Psoas muscle (tissue), 8 donors: ENCODE results near the gene CHMP6. TPM values are rescaled to one million over a fixed set of nuclear protein-coding genes. Genes with fewer than 3 reads are reported as not detected.

Experiments
- ATAC-seq, 4 donors: fragments of 200-7000 bp; cut with Tn5 transposase; one replicate each; pipeline ENCODE4 v1.9.1; 2020; ENCODE audit warnings: moderate library complexity in 3 of 4, mild to moderate bottlenecking in 2 of 4
- DNase-seq, 2 donors: peaks; one replicate each; pipeline ENCODE4 v3.0.0-alpha.2; 2020
- H3K27ac ChIP-seq: fragments of 200-600 bp; one replicate; pipeline ENCODE4 v1.8.0; 2022
- H3K27me3 ChIP-seq, 3 donors: fragments of 200-600 bp in 1 of 3; one replicate each; pipeline versions ENCODE4 v1.6.1 to v1.8.0; 2013 to 2022; ENCODE audit warnings: low read length in 2 of 3, mild to moderate bottlenecking in 2 of 3, moderate library complexity in 1 of 3; ENCODE audit not compliant: insufficient read depth in 3 of 3
- H3K36me3 ChIP-seq, 2 donors: fragments of 200-600 bp in 1 of 2; one replicate each; pipeline versions ENCODE4 v1.6.1 to v1.8.0; 2013 to 2022; ENCODE audit warnings: low read depth in 1 of 2, mild to moderate bottlenecking in 1 of 2, moderate library complexity in 1 of 2; ENCODE audit not compliant: insufficient read depth in 1 of 2
- H3K4me1 ChIP-seq: fragments of 200-600 bp; one replicate; pipeline ENCODE4 v1.8.0; 2022
- H3K4me3 ChIP-seq: fragments of 200-600 bp; one replicate; pipeline ENCODE4 v1.8.0; 2022; ENCODE audit warnings: mild to moderate bottlenecking
- H3K9me3 ChIP-seq: fragments of 200-600 bp; one replicate; pipeline ENCODE4 v1.8.0; 2022
- CTCF ChIP-seq: fragments of 200-600 bp; IDR thresholded peaks from one replicate; pipeline ENCODE4 v1.8.0; 2022; ENCODE audit warnings: antibody characterized with exemption
- WGBS, 3 donors: extraction: QIAGEN DNeasy Blood & Tissue Kit; methylation state at CpG; one replicate each; pipeline versions ENCODE4 v1.1.6 to v1.1.7; 2013; 5-methylcytosine and 5-hydroxymethylcytosine counted together
- intact Hi-C, 2 donors: fragments of 100-400 bp; cut with DNase I; formaldehyde crosslinking; loops; one replicate each; pipeline versions ENCODE4 v1.11.0 to v1.14.2; 2022
- polyA plus RNA-seq, 3 donors: library from polyadenylated mRNA; stranded (reverse); fragments of 200-250 nt; gene quantifications; one replicate each; pipeline ENCODE4 v1.2.3, GENCODE V29; 2013
- total RNA-seq, 4 donors: library from RNA; stranded (reverse); fragmentation: NEBNext Ultra II Directional in 2 of 4; extraction: Animal tissue kit (Norgen Biotek cat#: 25700) in 2 of 4; gene quantifications; one replicate each; pipeline versions ENCODE4 v1.2.1 to v1.2.4, GENCODE V29; 2021 to 2023
- donor health status: healthy with polysubstance abuse.
- donor health status: DM: no; HTN: no; CAD: no; lungs with moderate emphysema.
- donor health status: Bipolar disorder and iron deficiency.
- donor health status: healthy.
- donor health status: DM: yes; HTN: yes; CAD: no.
- donor health status: DM: no; HTN: no; CAD: no.
- donor health status: DM: no; HTN: no; CAD: no.
- donor health status: DM: yes; HTN: yes; CAD: no.

The CHMP6 gene
- total and polyA plus RNA-seq, 7 donors: 32.0 to 53.2 (median 36.9) TPM

- H3K4me1 ChIP-seq: peaks cover 41% of the 10 kb centered on the region
- peak overlapping the region; percentile 50 for H3K4me3 ChIP-seq
- H3K27me3 ChIP-seq: no peaks in the 10 kb centered on the region
- no peaks in the 10 kb centered on the region for H3K9me3 ChIP-seq
- intact Hi-C loops: no loop called here
- no peaks in the 10 kb centered on the region for H3K36me3 ChIP-seq
- no peak for TF ChIP-seq CTCF
- H3K27ac ChIP-seq: peak overlapping the region; percentile 76
- 10 to 15% (median 11%) methylated on average over 29 of the region's 29 CpGs for WGBS, 3 donors
- peak in 3 of 4 donors; percentile 30 to 63 (median 52) for ATAC-seq
- peak; percentile 21 to 50 for DNase-seq
These were observed 26.6 kb downstream of the CHMP6 start for GRCh38 chr17:81018044-81018802.

- peak in 1 of 2 donors; percentile 13 for DNase-seq
- ATAC-seq: no peak
- H3K27ac ChIP-seq: peak overlapping the region; percentile 83
- H3K36me3 ChIP-seq: no peaks in the 10 kb centered on the region
- peaks cover 37% of the 10 kb centered on the region for H3K4me1 ChIP-seq
- no peak for TF ChIP-seq CTCF
- no peaks in the 10 kb centered on the region for H3K27me3 ChIP-seq
- 85 to 91% (median 86%) methylated on average over 23 to 24 of the region's 24 CpGs for whole genome bisulfite sequencing, 3 donors
- H3K4me3 ChIP-seq: no peak overlapping the region
- intact Hi-C loops: loop anchor here in 1 of 2 donors (10.0 kb wide), 1 partner anchor 225 kb away; no protein-coding TSS in a partner anchor
- no peaks in the 10 kb centered on the region for H3K9me3 ChIP-seq
These were observed 28.2 kb downstream of the CHMP6 start for GRCh38 chr17:81019563-81020442.

- DNase-seq (no peak), ATAC-seq (peak in 2 of 4 donors; percentile 0 to 2)
- no peak overlapping the region for H3K4me3 ChIP-seq
- H3K36me3 ChIP-seq: no peaks in the 10 kb centered on the region
- H3K27ac ChIP-seq: peak overlapping the region; percentile 83
- H3K4me1 ChIP-seq: peaks cover 38% of the 10 kb centered on the region
- intact Hi-C loops: loop anchor here in 1 of 2 donors (10.0 kb wide), 1 partner anchor 224 kb away; no protein-coding TSS in a partner anchor
- no peaks in the 10 kb centered on the region for H3K9me3 ChIP-seq
- TF ChIP-seq CTCF: no peak
- H3K27me3 ChIP-seq: peaks cover 0 to 3% (median 0%) of the 10 kb centered on the region in 3 donors
- 77 to 84% (median 80%) methylated on average over 11 of the region's 11 CpGs for WGBS, 3 donors
These were observed 28.8 kb downstream of the CHMP6 start for GRCh38 chr17:81020443-81020766.

GRCh38 chr17:81020767-81021497, 29.3 kb downstream of the CHMP6 start:
- intact Hi-C loops: loop anchor here in 1 of 2 donors (10.0 kb wide), 1 partner anchor 224 kb away; no protein-coding TSS in a partner anchor
- peak; percentile 69 to 82 for DNase-seq
- H3K27me3 ChIP-seq: peaks cover 0 to 4% (median 3%) of the 10 kb centered on the region in 3 donors
- no peak for TF ChIP-seq CTCF
- peaks cover 42% of the 10 kb centered on the region for H3K4me1 ChIP-seq
- no peaks in the 10 kb centered on the region for H3K36me3 ChIP-seq
- H3K27ac ChIP-seq: peak overlapping the region; percentile 83
- 12 to 23% (median 21%) methylated on average over 22 to 24 of the region's 24 CpGs for WGBS, 3 donors
- no peak overlapping the region for H3K4me3 ChIP-seq
- ATAC-seq: peak; percentile 71 to 86 (median 80)
- no peaks in the 10 kb centered on the region for H3K9me3 ChIP-seq
